GM12878 (cell line): ENCODE results near the gene UFM1. TPM values are rescaled to one million over a fixed set of nuclear protein-coding genes. Genes with fewer than 3 reads are reported as not detected.

ENCODE experiments used
- ATAC-seq: fragments of 200-7000 bp; cut with Tn5 transposase; 3 replicates; pipeline ENCODE4 v1.9.1; 2020; ENCODE audit warnings: mild to moderate bottlenecking, moderate library complexity
- BruUV-seq: library from RNA; stranded (reverse); fragments of 400-500 nt; replicated peaks from 2 replicates; lab custom pipeline; 2021; lab: Mats Ljungman, UMichigan
- CTCF ChIA-PET: fragments of 300-600 bp; sonication (Branson Sonifier 250); formaldehyde crosslinking; extraction: SDS; loops from one replicate; lab custom pipeline; 2021; ENCODE audit warnings: inconsistent platforms; lab: Yijun Ruan, JAX
- POLR2A ChIA-PET: fragments of 350-600 bp; formaldehyde crosslinking; extraction: SDS; loops from one replicate; lab custom pipeline; 2021; ENCODE audit warnings: inconsistent platforms; lab: Charles Lee
- RAD21 ChIA-PET: fragments of 300-600 bp; sonication (Branson Sonifier 250); formaldehyde crosslinking; loops from one replicate; lab custom pipeline; 2023; ENCODE audit warnings: antibody characterized with exemption; ENCODE audit not compliant: unreplicated experiment; lab: Charles Lee
- SMC1A ChIA-PET: fragments of 300-600 bp; sonication (Branson Sonifier 250); formaldehyde crosslinking; loops from one replicate; lab custom pipeline; 2023; ENCODE audit not compliant: unreplicated experiment, uncharacterized antibody; lab: Charles Lee
- DNase-seq: peaks from one replicate; pipeline ENCODE4 v3.0.0-alpha.2; 2011; ENCODE audit warnings: low read depth, low spot score
- FAIRE-seq: peaks from 3 replicates; lab custom pipeline; 2011; peaks lifted over from hg19 to GRCh38; lab: Jason Lieb, UNC
- H2AFZ ChIP-seq: 2 replicates; pipeline ENCODE4 v1.6.0; 2011; ENCODE audit warnings: low read depth, low read length, control low read depth; ENCODE audit not compliant: control insufficient read depth
- H3K27ac ChIP-seq: 2 replicates; pipeline ENCODE4 v1.5.1; 2011; ENCODE audit warnings: control low read depth; ENCODE audit not compliant: control insufficient read depth, insufficient read depth
- H3K27me3 ChIP-seq, 2 experiments: replicated peaks in 1 of 2; 2 replicates each; pipeline versions ENCODE4 v1.6.0 to v1.6.1; 2011; ENCODE audit warnings: low read length in 1 of 2; ENCODE audit not compliant: control insufficient read depth in 2 of 2, insufficient read depth in 2 of 2
- H3K36me3 ChIP-seq, 2 experiments: 2 replicates each; pipeline ENCODE4 v1.5.1; 2011; ENCODE audit warnings: low read length in 1 of 2; ENCODE audit not compliant: control insufficient read depth in 2 of 2, insufficient read depth in 2 of 2
- H3K4me1 ChIP-seq: 2 replicates; pipeline ENCODE4 v1.6.1; 2011; ENCODE audit warnings: mild to moderate bottlenecking, low read length, moderate library complexity, mixed read lengths; ENCODE audit not compliant: control insufficient read depth, insufficient read depth
- H3K4me2 ChIP-seq: 2 replicates; pipeline ENCODE4 v1.6.0; 2011; ENCODE audit warnings: control low read depth; ENCODE audit not compliant: control insufficient read depth, insufficient read depth
- H3K4me3 ChIP-seq: fragments of 200-600 bp; sonication (generic); 2 replicates; pipeline ENCODE4 v1.5.1; 2016
- H3K79me2 ChIP-seq: 2 replicates; pipeline ENCODE4 v1.6.0; 2011; ENCODE audit warnings: low read length; ENCODE audit not compliant: control insufficient read depth, insufficient read depth
- H3K9ac ChIP-seq: 2 replicates; pipeline ENCODE4 v1.8.0; 2011; ENCODE audit warnings: low read length, control low read depth, mixed read lengths; ENCODE audit not compliant: control insufficient read depth, insufficient read depth
- H3K9me3 ChIP-seq: replicated peaks from 3 replicates; pipeline ENCODE4 v1.5.1; 2011; ENCODE audit warnings: mild to moderate bottlenecking, low read length; ENCODE audit not compliant: control insufficient read depth, insufficient read depth
- H4K20me1 ChIP-seq: 2 replicates; pipeline ENCODE4 v1.6.0; 2011; ENCODE audit not compliant: control insufficient read depth, insufficient read depth
- CBFB ChIP-seq: IDR thresholded peaks from 2 replicates; pipeline ENCODE4 v1.6.1; 2016; ENCODE audit warnings: antibody characterized with exemption, low read depth
- GATAD2B ChIP-seq: fragments of 450-650 bp; conservative IDR thresholded peaks from 2 replicates; pipeline ENCODE4 v1.6.1; 2017; ENCODE audit warnings: low read depth, mild to moderate bottlenecking, moderate library complexity
- PAX8 ChIP-seq: fragments of 450-650 bp; IDR thresholded peaks from 2 replicates; pipeline ENCODE4 v1.6.1; 2017; ENCODE audit warnings: mild to moderate bottlenecking, moderate library complexity
- SMAD5 ChIP-seq: IDR thresholded peaks from 2 replicates; pipeline ENCODE4 v1.6.1; 2016; ENCODE audit warnings: antibody characterized with exemption, low read depth
- STAT1 ChIP-seq: fragments of 450-650 bp; conservative IDR thresholded peaks from 2 replicates; pipeline ENCODE4 v1.6.1; 2014; ENCODE audit warnings: antibody characterized with exemption, mild to moderate bottlenecking
- TCF12 ChIP-seq: IDR thresholded peaks from 2 replicates; pipeline ENCODE4 v1.6.1; 2011; ENCODE audit warnings: low read depth, mild to moderate bottlenecking, low read length
- YY1 ChIP-seq: IDR thresholded peaks from 2 replicates; pipeline ENCODE4 v1.6.1; 2011; ENCODE audit warnings: low read depth, mild to moderate bottlenecking, low read length
- ZNF207 ChIP-seq: fragments of 450-650 bp; IDR thresholded peaks from 2 replicates; pipeline ENCODE4 v1.6.1; 2014; ENCODE audit warnings: antibody characterized with exemption, mild to moderate bottlenecking, borderline replicate concordance
- ZNF24 ChIP-seq: fragments of 450-650 bp; IDR thresholded peaks from 2 replicates; pipeline ENCODE4 v1.6.1; 2017; ENCODE audit warnings: antibody characterized with exemption, mild to moderate bottlenecking
- ZNF274 ChIP-seq: IDR thresholded peaks from one replicate; pipeline ENCODE4 v1.8.0; 2011; ENCODE audit not compliant: insufficient read length, insufficient read depth
- WGBS: methylation state at CpG from one replicate; pipeline ENCODE4 v1.1.6; 2016; ENCODE audit warnings: low lambda C conversion rate; ENCODE audit not compliant: insufficient replicate concordance, insufficient coverage; ENCODE audit errors: missing lambda C conversion rate; 5-methylcytosine and 5-hydroxymethylcytosine counted together
- in situ Hi-C: fragments of 300-500 bp; cut with MboI; formaldehyde crosslinking; loops from 9 replicates; pipeline ENCODE4 v1.14.3; 2018; ENCODE audit warnings: mixed read lengths
- intact Hi-C: fragments of 100-400 bp; cut with micrococcal nuclease; formaldehyde crosslinking; loops from one replicate; pipeline ENCODE4 v1.14.2; 2022; ENCODE audit not compliant: unreplicated experiment
- polyA plus RNA-seq, 11 experiments: library from polyadenylated mRNA; depleted of rRNA in 4 of 11; unstranded in 6 of 11; stranded (reverse) in 5 of 11; fragments of >200 nt; fragmentation: Nextera tagmentation in 4 of 11; fragmentation: Illumina TruSeq in 1 of 11; extraction: Ambion mirVana in 4 of 11; extraction: Trizol in 1 of 11; gene quantifications; 1 replicate in 1 of 11; 2 replicates in 10 of 11; pipeline versions ENCODE4 v1.2.1 to v1.2.3, GENCODE V29; 2011 to 2016; ENCODE audit warnings: inconsistent platforms in 2 of 11, missing spikeins in 2 of 11, low read depth in 1 of 11
- total RNA-seq, 4 experiments: library from RNA; depleted of rRNA in 3 of 4; stranded (reverse); fragments of >200 nt in 3 of 4; fragmentation: Illumina TruSeq in 1 of 4; extraction: Trizol in 1 of 4; gene quantifications; 2 replicates each; pipeline versions ENCODE4 v1.2.1 to v1.2.3, GENCODE V29; 2013 to 2021
- TF ChIP-seq, protein P1 (sequence below): IDR thresholded peaks from 2 replicates; pipeline ENCODE4 v1.6.1; 2012; ENCODE audit warnings: mild to moderate bottlenecking, low read depth, low read length
- TF ChIP-seq, protein P2 (sequence below): fragments of 450-650 bp; IDR thresholded peaks from 2 replicates; pipeline ENCODE4 v1.6.1; 2017; ENCODE audit warnings: mild to moderate bottlenecking, moderate library complexity

The UFM1 gene
- total and polyA plus RNA-seq, 10 of the 15 experiments (the other 5 are each of a cell fraction or from before 2014, with no cell fraction given), result 40.8 to 96.5 (median 73.8) TPM

DNA sequence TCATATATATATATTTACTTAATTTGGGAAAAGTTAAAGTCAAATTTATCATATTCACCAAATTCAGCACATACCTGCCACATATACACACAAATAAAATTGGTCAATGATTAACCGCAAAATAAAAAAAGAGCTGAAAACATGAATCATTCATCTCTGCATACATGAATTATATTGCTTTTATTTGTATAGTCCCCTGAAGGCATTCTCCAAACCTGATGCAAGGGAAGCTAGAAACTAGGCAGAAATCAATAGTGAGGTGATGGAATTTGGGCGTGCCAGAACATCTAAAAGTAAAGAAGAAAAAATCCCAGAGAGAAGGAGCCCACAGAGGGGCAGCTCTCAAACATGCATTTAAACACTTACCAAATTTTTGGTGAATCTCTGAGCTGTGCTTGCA lies 60.1 kb downstream of the UFM1 start:
- no peak for ATAC-seq
- Histone ChIP-seq H4K20me1 (no peaks in the 10 kb centered on the region), H3K27me3 (no peaks in the 10 kb centered on the region), H3K9ac (no peak overlapping the region), H3K27ac (no peak overlapping the region), H3K4me3 (no peak overlapping the region), H3K4me2 (no peak overlapping the region)
- 48% methylated on average over 2 of the region's 2 CpGs for WGBS
- SMC1A ChIA-PET, result no interaction called here
- no peak for FAIRE-seq
- CTCF ChIA-PET, result no interaction called here
- TF ChIP-seq, protein P1, sequence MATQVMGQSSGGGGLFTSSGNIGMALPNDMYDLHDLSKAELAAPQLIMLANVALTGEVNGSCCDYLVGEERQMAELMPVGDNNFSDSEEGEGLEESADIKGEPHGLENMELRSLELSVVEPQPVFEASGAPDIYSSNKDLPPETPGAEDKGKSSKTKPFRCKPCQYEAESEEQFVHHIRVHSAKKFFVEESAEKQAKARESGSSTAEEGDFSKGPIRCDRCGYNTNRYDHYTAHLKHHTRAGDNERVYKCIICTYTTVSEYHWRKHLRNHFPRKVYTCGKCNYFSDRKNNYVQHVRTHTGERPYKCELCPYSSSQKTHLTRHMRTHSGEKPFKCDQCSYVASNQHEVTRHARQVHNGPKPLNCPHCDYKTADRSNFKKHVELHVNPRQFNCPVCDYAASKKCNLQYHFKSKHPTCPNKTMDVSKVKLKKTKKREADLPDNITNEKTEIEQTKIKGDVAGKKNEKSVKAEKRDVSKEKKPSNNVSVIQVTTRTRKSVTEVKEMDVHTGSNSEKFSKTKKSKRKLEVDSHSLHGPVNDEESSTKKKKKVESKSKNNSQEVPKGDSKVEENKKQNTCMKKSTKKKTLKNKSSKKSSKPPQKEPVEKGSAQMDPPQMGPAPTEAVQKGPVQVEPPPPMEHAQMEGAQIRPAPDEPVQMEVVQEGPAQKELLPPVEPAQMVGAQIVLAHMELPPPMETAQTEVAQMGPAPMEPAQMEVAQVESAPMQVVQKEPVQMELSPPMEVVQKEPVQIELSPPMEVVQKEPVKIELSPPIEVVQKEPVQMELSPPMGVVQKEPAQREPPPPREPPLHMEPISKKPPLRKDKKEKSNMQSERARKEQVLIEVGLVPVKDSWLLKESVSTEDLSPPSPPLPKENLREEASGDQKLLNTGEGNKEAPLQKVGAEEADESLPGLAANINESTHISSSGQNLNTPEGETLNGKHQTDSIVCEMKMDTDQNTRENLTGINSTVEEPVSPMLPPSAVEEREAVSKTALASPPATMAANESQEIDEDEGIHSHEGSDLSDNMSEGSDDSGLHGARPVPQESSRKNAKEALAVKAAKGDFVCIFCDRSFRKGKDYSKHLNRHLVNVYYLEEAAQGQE, result no peak
- no peak for TF ChIP-seq YY1
- no peak for TF ChIP-seq ZNF274
- TF ChIP-seq, all 136 proteins: peak for 0
- in situ Hi-C loops, result no loop called here
- Histone ChIP-seq H3K9me3 (no peaks in the 10 kb centered on the region), H3K79me2 (no peaks in the 10 kb centered on the region), H3K4me1 (no peaks in the 10 kb centered on the region), H2AFZ (no peak overlapping the region), H3K36me3 (no peaks in the 10 kb centered on the region)
- intact Hi-C loops, result no loop called here
- ChIA-PET RAD21 (no interaction called here), POLR2A (no interaction called here)
- no peak for DNase-seq
- BruUV-seq, result no TSS peak

DNA sequence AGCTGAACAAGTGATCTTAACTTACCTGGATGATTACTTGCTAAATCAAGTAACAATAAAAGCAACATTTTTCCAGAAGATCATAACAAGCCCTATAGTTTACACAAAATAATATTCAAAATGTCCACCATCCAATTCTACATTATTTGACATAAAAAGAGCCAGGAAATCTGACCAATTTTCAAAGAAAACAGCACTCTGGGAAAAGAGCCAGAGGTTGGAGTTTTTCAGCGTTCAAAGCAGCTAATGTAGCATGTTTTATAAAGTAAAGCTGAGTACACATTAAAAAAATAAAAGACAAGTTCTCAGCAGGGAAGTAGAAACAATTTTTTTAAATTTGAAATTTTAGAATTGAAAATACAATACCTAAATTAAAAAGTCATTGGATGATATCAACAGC lies 62.6 kb downstream of the UFM1 start:
- H3K27me3 ChIP-seq, result no peaks in the 10 kb centered on the region
- ChIA-PET CTCF (interaction anchor here (1.0 kb wide), 1 partner anchor 10 kb away, joined by 3 read pairs; no protein-coding TSS in a partner anchor), RAD21 (no interaction called here), SMC1A (interaction anchor here (0.8 kb wide), 1 partner anchor 70 kb away, joined by 3 read pairs; no protein-coding TSS in a partner anchor), POLR2A (no interaction called here)
- no peak overlapping the region for H3K27ac ChIP-seq
- H4K20me1 ChIP-seq, result no peaks in the 10 kb centered on the region
- H3K9me3 ChIP-seq, result no peaks in the 10 kb centered on the region
- FAIRE-seq, result no peak
- intact Hi-C loops, result no loop called here
- H3K79me2 ChIP-seq, result no peaks in the 10 kb centered on the region
- no peak for ATAC-seq
- H3K4me1 ChIP-seq, result peaks cover 5% of the 10 kb centered on the region; the same call in 1 of the 2 replicates
- 48% methylated on average over 1 of the region's 1 CpG for WGBS
- H3K4me2 ChIP-seq, result no peak overlapping the region
- no peak for DNase-seq
- no TSS peak for BruUV-seq
- no peaks in the 10 kb centered on the region for H3K36me3 ChIP-seq
- in situ Hi-C loops, result no loop called here
- H3K9ac ChIP-seq, result no peak overlapping the region
- H3K4me3 ChIP-seq, result no peak overlapping the region
- no peak overlapping the region for H2AFZ ChIP-seq
- TF ChIP-seq SMAD5 (no peak), CBFB (no peak), ZNF207 (no peak), GATAD2B (no peak), ZNF24 (no peak), STAT1 (no peak), TCF12 (no peak), PAX8 (no peak)
- TF ChIP-seq, protein P2, sequence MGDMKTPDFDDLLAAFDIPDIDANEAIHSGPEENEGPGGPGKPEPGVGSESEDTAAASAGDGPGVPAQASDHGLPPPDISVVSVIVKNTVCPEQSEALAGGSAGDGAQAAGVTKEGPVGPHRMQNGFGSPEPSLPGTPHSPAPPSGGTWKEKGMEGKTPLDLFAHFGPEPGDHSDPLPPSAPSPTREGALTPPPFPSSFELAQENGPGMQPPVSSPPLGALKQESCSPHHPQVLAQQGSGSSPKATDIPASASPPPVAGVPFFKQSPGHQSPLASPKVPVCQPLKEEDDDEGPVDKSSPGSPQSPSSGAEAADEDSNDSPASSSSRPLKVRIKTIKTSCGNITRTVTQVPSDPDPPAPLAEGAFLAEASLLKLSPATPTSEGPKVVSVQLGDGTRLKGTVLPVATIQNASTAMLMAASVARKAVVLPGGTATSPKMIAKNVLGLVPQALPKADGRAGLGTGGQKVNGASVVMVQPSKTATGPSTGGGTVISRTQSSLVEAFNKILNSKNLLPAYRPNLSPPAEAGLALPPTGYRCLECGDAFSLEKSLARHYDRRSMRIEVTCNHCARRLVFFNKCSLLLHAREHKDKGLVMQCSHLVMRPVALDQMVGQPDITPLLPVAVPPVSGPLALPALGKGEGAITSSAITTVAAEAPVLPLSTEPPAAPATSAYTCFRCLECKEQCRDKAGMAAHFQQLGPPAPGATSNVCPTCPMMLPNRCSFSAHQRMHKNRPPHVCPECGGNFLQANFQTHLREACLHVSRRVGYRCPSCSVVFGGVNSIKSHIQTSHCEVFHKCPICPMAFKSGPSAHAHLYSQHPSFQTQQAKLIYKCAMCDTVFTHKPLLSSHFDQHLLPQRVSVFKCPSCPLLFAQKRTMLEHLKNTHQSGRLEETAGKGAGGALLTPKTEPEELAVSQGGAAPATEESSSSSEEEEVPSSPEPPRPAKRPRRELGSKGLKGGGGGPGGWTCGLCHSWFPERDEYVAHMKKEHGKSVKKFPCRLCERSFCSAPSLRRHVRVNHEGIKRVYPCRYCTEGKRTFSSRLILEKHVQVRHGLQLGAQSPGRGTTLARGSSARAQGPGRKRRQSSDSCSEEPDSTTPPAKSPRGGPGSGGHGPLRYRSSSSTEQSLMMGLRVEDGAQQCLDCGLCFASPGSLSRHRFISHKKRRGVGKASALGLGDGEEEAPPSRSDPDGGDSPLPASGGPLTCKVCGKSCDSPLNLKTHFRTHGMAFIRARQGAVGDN, result no peak
